Lower lobe of right lung (tissue), 2 donors: ENCODE data around the gene RGL1. TPM values are rescaled to one million over a fixed set of nuclear protein-coding genes. Genes with fewer than 3 reads are reported as not detected.

Source experiments
- ATAC-seq, 2 donors: fragments of 200-7000 bp; cut with Tn5 transposase; one replicate each; pipeline ENCODE4 v1.9.1; 2020 to 2022; ENCODE audit warnings: mild to moderate bottlenecking in 2 of 2, moderate library complexity in 2 of 2
- DNase-seq: peaks from one replicate; pipeline ENCODE4 v3.0.0-alpha.2; 2020
- H3K27ac ChIP-seq: fragments of 200-600 bp; one replicate; pipeline ENCODE4 v1.8.0; 2022
- H3K27me3 ChIP-seq: fragments of 200-600 bp; one replicate; pipeline ENCODE4 v1.8.0; 2022; ENCODE audit warnings: low read depth
- H3K36me3 ChIP-seq: fragments of 200-600 bp; one replicate; pipeline ENCODE4 v1.8.0; 2022; ENCODE audit warnings: mild to moderate bottlenecking
- H3K4me1 ChIP-seq: fragments of 200-600 bp; one replicate; pipeline ENCODE4 v1.8.0; 2022
- H3K4me3 ChIP-seq: fragments of 200-600 bp; one replicate; pipeline ENCODE4 v1.8.0; 2022; ENCODE audit warnings: mild to moderate bottlenecking
- H3K9me3 ChIP-seq: fragments of 200-600 bp; one replicate; pipeline ENCODE4 v1.8.0; 2022
- intact Hi-C: fragments of 100-400 bp; cut with DNase I; formaldehyde crosslinking; loops from one replicate; pipeline ENCODE4 v1.11.0; 2022
- total RNA-seq: library from RNA; stranded (reverse); fragmentation: NEBNext Ultra II Directional; extraction: Animal tissue kit (Norgen Biotek cat#: 25700); gene quantifications from one replicate; pipeline ENCODE4 v1.2.1, GENCODE V29; 2021
- TF ChIP-seq, protein P1 (sequence below): fragments of 200-600 bp; IDR thresholded peaks from one replicate; pipeline ENCODE4 v1.8.0; 2022; ENCODE audit warnings: antibody characterized with exemption, mild to moderate bottlenecking
- donor health status: DM: no; HTN: yes; CAD: no; lungs with severe emphysema.

Gene RGL1
- total RNA-seq, 1 donor from 2014 or later: 37.6 TPM

- no peak overlapping the region for H3K4me3 ChIP-seq
- TF ChIP-seq, protein P1, sequence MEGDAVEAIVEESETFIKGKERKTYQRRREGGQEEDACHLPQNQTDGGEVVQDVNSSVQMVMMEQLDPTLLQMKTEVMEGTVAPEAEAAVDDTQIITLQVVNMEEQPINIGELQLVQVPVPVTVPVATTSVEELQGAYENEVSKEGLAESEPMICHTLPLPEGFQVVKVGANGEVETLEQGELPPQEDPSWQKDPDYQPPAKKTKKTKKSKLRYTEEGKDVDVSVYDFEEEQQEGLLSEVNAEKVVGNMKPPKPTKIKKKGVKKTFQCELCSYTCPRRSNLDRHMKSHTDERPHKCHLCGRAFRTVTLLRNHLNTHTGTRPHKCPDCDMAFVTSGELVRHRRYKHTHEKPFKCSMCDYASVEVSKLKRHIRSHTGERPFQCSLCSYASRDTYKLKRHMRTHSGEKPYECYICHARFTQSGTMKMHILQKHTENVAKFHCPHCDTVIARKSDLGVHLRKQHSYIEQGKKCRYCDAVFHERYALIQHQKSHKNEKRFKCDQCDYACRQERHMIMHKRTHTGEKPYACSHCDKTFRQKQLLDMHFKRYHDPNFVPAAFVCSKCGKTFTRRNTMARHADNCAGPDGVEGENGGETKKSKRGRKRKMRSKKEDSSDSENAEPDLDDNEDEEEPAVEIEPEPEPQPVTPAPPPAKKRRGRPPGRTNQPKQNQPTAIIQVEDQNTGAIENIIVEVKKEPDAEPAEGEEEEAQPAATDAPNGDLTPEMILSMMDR: no peak
- H3K27me3 ChIP-seq: no peaks in the 10 kb centered on the region
- H3K27ac ChIP-seq: no peak overlapping the region
- no peak for DNase-seq
- no peak for ATAC-seq
- no peaks in the 10 kb centered on the region for H3K9me3 ChIP-seq
- peaks cover 94% of the 10 kb centered on the region for H3K4me1 ChIP-seq
- no peaks in the 10 kb centered on the region for H3K36me3 ChIP-seq
- intact Hi-C loops: no loop called here
Measured at GRCh38 chr1:183810756-183811544, 6.0 kb downstream of the RGL1 start.

GRCh38 chr1:183812128-183812527 lies 7.2 kb downstream of the RGL1 start:
- Histone ChIP-seq H3K4me1 (peaks cover 94% of the 10 kb centered on the region), H3K27ac (no peak overlapping the region)
- no peak for ATAC-seq

GRCh38 chr1:183812686-183813569 lies 8.0 kb downstream of the RGL1 start:
- H3K36me3 ChIP-seq: no peaks in the 10 kb centered on the region
- H3K27ac ChIP-seq: peak overlapping the region; percentile 12
- no peak overlapping the region for H3K4me3 ChIP-seq
- H3K4me1 ChIP-seq: peaks cover 94% of the 10 kb centered on the region
- DNase-seq (no peak), ATAC-seq (peak; percentile 56 to 71)
- TF ChIP-seq, protein P1: no peak
- H3K9me3 ChIP-seq: no peaks in the 10 kb centered on the region
- intact Hi-C loops: no loop called here
- H3K27me3 ChIP-seq: no peaks in the 10 kb centered on the region

More at GRCh38 chr1:183812128-183812527, 7.2 kb downstream of the RGL1 start:
- Histone ChIP-seq H3K9me3 (no peaks in the 10 kb centered on the region), H3K4me3 (no peak overlapping the region), H3K36me3 (no peaks in the 10 kb centered on the region), H3K27me3 (no peaks in the 10 kb centered on the region)
- TF ChIP-seq, protein P1: no peak
- DNase-seq: no peak
- intact Hi-C loops: no loop called here

DNA sequence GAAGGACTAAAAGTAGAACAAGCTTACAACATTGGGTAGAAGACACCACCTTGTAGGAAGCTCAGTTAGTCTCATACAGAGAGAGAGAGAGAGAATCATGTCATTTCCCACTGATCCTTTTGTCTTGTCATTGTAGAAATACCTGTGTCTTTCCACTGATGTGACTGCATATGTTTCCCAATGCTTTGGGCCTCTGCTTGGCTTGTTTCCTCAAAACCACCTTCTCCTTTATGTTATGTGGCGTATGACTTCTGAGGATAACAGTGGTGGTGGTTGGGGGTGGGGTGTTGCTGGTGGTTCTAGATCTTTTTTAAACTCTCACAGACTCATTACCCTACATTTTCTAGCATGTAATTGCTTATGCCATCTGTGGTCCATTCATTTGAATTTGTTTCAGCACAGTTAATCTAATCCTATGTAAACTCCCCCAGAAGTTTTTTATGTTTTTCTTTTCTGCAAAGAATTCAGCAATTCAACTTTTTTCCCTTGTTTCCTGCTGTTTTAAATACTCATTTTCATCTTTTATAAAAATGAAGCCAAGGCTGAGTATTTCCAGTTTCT lies 9.3 kb downstream of the RGL1 start:
- Histone ChIP-seq H3K9me3 (no peaks in the 10 kb centered on the region), H3K4me1 (peaks cover 87% of the 10 kb centered on the region), H3K4me3 (no peak overlapping the region), H3K36me3 (no peaks in the 10 kb centered on the region), H3K27me3 (no peaks in the 10 kb centered on the region), H3K27ac (no peak overlapping the region)
- DNase-seq: no peak
- intact Hi-C loops: no loop called here
- ATAC-seq: no peak
- TF ChIP-seq, protein P1: no peak

- TF ChIP-seq, protein P1: no peak
- H3K4me1 ChIP-seq: peaks cover 68% of the 10 kb centered on the region
Measured at GRCh38 chr1:183816110-183816509, 11.2 kb downstream of the RGL1 start.

More at GRCh38 chr1:183816110-183816509, 11.2 kb downstream of the RGL1 start:
- Histone ChIP-seq H3K4me3 (no peak overlapping the region), H3K36me3 (no peaks in the 10 kb centered on the region), H3K27ac (peak overlapping the region; percentile 43), H3K27me3 (no peaks in the 10 kb centered on the region), H3K9me3 (no peaks in the 10 kb centered on the region)
- no peak for DNase-seq
- no peak for ATAC-seq
- intact Hi-C loops: no loop called here
